Panc1 (cell line): Measurements from ENCODE around the gene PTPDC1.

Experiments used
- POLR2AphosphoS5 ChIP-seq: IDR thresholded peaks from 2 replicates; pipeline ENCODE4 v1.6.1; 2012; ENCODE audit warnings: mild to moderate bottlenecking, low read depth, low read length, moderate library complexity
- SIN3A ChIP-seq: IDR thresholded peaks from 2 replicates; pipeline ENCODE4 v1.6.1; 2012; ENCODE audit warnings: low read depth, mild to moderate bottlenecking, low read length, moderate library complexity, borderline replicate concordance; ENCODE audit not compliant: insufficient read depth
- TF ChIP-seq, protein P1 (sequence below): fragments of 450-650 bp; IDR thresholded peaks from 2 replicates; pipeline ENCODE4 v1.5.1; 2017; ENCODE audit warnings: mild to moderate bottlenecking

DNA sequence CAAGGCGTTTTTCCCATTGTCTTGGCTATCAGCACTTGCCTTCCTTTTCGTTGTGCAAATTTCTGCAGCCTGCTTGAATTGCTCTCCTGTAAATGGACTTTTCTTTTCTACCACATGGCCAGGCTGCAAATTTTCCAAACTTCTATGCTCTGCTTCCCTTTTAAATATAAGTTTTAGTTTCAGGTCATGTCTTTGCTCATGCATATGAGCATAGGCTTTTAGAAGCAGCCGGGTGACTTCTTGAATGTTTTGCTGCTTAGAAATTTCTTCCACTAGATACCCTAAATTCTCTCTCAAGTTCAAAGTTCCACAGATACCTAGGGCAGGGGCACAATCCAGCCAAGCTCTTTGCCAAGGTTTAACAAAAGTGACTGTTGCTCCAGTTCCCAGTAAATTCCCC lies 22.4 kb upstream of the PTPDC1 start:
- TF ChIP-seq, protein P1, sequence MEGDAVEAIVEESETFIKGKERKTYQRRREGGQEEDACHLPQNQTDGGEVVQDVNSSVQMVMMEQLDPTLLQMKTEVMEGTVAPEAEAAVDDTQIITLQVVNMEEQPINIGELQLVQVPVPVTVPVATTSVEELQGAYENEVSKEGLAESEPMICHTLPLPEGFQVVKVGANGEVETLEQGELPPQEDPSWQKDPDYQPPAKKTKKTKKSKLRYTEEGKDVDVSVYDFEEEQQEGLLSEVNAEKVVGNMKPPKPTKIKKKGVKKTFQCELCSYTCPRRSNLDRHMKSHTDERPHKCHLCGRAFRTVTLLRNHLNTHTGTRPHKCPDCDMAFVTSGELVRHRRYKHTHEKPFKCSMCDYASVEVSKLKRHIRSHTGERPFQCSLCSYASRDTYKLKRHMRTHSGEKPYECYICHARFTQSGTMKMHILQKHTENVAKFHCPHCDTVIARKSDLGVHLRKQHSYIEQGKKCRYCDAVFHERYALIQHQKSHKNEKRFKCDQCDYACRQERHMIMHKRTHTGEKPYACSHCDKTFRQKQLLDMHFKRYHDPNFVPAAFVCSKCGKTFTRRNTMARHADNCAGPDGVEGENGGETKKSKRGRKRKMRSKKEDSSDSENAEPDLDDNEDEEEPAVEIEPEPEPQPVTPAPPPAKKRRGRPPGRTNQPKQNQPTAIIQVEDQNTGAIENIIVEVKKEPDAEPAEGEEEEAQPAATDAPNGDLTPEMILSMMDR, result no peak
- TF ChIP-seq SIN3A, result no peak
- TF ChIP-seq POLR2AphosphoS5, result no peak
